Measurements from ENCODE around the gene GREM1.

The GREM1 gene

DNA sequence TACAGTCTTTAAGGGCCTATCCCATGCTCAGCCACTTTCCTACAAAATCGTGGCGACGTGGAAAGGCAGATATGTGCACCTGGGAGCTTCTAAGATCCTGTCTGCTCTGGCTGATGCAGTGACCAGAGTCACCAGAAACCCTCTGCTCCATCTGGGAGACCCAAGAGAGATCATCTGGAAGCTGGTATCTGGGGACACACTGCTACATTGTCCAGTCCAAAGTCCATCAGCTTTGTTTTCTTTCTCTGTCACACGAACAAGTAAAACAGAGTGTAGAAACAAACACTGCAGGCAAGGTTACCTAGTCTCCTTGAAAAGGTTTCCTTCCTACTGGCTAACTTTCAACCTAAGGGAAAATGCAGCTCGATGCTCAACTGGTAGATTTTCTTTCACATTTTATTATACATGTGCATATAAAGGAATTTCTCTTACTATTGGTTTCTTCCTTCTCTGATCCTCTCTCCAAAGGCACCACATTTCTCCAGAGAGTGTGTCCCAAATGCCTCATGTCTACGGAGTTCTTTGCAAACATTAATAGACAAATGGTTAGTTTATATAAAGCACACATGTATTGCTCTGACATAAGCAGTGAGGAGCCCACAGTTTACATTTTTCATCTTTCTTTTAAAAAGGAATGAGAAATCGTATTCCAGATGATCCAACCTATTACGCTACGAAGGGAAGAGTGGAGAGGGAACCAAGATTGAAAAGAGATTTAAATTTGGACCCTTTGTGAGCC is 8.3 kb upstream of the GREM1 start:
- TF ChIP-seq, protein P1, sequence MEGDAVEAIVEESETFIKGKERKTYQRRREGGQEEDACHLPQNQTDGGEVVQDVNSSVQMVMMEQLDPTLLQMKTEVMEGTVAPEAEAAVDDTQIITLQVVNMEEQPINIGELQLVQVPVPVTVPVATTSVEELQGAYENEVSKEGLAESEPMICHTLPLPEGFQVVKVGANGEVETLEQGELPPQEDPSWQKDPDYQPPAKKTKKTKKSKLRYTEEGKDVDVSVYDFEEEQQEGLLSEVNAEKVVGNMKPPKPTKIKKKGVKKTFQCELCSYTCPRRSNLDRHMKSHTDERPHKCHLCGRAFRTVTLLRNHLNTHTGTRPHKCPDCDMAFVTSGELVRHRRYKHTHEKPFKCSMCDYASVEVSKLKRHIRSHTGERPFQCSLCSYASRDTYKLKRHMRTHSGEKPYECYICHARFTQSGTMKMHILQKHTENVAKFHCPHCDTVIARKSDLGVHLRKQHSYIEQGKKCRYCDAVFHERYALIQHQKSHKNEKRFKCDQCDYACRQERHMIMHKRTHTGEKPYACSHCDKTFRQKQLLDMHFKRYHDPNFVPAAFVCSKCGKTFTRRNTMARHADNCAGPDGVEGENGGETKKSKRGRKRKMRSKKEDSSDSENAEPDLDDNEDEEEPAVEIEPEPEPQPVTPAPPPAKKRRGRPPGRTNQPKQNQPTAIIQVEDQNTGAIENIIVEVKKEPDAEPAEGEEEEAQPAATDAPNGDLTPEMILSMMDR (conservative IDR thresholded peaks at IDR 0.05), result no peak
- peak overlapping the region; percentile 61 for H3K27ac ChIP-seq

DNA sequence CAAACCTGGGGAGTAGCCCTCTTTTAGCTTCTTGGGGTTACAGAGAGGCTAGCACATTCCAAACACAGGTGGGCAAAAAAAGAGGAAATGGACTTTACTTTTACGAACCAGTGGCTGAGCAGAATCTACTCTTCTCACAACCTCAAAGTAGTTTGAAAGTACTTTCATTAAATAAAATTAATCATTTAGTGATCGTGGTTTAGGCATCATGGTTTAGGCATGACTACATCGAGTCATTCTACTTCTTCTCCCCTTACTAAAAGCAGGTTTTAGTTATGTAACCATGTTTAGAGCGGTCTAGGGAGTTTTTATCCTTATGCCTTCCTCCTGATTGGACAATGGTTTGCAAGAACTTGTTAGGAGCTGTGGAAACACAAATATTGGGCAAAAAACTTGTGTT is 2.5 kb upstream of the GREM1 start:
- no peak overlapping the region for H3K27ac ChIP-seq
- TF ChIP-seq, protein P1 (conservative IDR thresholded peaks at IDR 0.05), result no peak

DNA sequence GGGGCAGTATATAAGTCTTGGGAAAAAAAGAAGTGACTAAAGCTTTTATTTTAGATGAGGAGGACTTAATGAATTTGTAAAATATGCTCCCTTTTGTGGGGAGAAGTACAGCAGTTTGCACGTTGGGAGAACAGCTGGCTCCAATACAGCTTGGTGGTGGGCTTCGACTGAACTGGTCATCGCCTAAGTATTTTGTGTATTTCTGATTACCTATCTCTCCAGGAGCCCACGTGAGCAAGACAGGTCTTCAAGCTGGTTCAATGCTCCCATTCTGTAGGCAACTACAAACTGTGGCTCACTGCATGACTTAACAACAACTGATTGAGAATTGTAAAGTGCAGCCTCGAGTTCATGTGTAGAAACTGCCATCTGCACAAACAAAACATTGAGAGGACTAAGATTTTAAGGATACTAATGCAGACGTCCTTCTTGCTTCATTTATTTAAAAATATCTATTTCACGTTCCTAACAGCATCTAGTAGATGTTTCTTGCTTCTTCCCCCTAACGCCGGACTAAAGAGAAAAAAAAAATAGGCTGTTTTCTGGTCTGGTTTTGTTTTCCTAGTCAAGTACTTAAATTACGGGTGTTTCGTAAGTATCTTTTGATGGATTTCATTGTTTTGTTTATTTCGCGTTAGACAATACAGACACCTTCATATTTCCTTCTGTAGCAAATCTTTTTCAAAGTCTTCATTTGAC is 1.4 kb upstream of the GREM1 start:
- no peak overlapping the region for H3K27ac ChIP-seq
- TF ChIP-seq, protein P1 (conservative IDR thresholded peaks at IDR 0.05), result no peak

DNA sequence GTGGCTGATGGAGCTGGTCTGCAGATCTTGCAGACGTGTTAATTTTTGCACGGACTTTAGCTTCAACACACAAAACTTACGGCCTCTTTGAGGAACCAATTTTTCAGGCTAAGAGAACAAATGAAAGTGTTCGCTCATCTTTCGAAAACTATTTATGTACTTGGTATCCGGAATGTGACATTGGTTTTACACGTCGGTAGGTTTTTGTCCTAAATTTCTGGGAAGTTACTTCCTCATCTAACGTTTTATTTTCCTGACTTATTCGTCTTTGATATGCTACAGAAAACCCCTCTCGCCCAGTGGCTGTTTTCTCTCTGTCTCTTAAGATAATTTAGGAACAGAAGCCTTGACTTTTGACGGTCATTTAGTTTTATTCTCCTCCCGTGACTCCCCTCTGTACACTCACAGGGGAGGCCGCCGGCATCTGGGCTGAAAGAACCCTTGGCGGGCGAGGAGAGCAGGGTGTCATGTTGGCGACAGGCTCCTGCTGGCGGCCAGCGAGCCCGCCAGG is 834 bp upstream of the GREM1 start:
- H3K27ac ChIP-seq, result peak overlapping the region; percentile 98; the same call in 1 of the 2 replicates
- TF ChIP-seq, protein P1 (conservative IDR thresholded peaks at IDR 0.05), result no peak

DNA sequence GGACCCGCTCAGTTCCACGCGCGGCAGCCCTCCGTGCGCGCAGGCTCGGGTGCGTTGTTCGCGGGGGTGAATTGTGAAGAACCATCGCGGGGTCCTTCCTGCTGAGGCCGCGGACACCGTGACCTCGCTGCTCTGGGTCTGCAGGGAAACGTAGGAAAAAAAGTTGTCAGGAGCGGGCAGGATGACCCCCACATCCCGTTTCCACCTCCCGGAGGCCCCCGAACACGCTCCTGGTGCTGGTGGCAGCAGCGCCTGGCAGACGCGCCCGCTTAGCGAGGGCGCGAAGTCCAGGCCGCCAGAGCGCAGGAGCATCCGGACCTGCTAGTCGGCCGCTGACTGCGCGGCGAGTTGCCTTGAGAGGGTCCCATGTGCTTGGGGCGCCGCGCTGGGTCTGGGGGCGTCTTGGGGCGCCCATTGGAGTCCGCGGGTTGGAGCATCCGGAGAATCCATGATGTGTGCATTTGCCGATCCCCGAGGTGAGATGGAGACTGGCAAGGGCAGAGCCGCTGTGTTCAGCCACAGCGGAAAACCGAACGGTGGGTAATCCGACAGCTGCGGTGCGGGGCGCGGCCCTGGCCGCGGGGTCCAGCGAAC is 520 bp downstream of the GREM1 start:
- TF ChIP-seq, protein P1 (conservative IDR thresholded peaks at IDR 0.05), result no peak
- H3K27ac ChIP-seq, result peak overlapping the region; percentile 98

DNA sequence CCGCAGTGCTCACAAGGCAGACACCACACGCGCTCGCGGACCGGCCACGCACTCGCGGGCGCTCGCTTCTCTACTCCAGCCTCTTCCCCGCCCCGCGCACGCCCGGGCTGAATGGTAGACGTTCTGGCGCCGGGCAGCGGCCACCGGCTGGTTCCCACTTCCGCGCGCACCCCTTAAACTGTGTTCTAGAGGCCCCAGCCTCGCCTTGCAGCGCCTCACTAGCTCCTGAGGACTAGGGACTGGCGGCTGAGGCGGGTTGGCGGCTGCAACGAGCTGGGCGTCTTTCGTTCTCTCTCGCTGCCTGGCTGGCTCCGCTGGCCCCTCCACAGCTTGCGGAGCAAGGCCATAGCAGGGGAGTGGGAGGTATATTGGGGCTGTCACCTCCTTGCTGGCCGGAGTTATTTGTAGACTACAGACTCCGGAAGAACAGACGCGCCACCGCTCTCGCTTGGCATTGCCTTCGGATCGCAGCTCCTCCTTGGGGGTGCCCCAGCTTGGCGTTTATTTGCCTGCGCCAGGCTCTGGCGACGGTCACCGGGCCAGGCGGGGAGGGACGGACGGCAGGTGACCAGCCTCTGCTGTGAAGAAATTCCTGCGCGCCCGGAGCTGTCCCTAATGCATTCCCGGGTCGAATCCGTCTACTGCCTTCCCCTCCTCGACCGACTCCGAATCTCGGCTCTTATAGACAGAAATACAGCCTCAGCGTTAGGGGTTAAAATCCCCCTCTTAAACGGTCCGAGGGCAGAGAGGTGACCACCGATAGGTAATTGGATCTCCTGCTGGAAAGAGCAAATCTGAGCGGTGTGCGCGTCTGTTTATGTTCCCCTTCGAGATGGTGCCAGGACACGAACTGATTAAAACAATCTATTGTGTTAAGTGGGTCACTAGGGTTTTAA is 1.3 kb downstream of the GREM1 start:
- peak overlapping the region; percentile 98 for H3K27ac ChIP-seq
- TF ChIP-seq, protein P1 (conservative IDR thresholded peaks at IDR 0.05), result no peak
